Smooth muscle cell (in vitro differentiated cells): Measurements from ENCODE around the gene ZDHHC21. TPM values are rescaled to one million over a fixed set of nuclear protein-coding genes. Genes with fewer than 3 reads are reported as not detected.
A peak's percentile ranks its signal among the peaks of the same experiment; 100 is the strongest.

ENCODE experiments used
- DNase-seq: peaks from one replicate; lab custom pipeline; 2025; ENCODE audit not compliant: unreplicated experiment; lab: John Stamatoyannopoulos, UW
- H2AFZ ChIP-seq: fragments of 200-600 bp; sonication (generic); 2 replicates; pipeline ENCODE4 v1.6.0; 2016; ENCODE audit warnings: antibody characterized with exemption, low read depth, mild to moderate bottlenecking
- H3F3A ChIP-seq: fragments of 200-600 bp; sonication (generic); 2 replicates; pipeline ENCODE4 v1.6.0; 2017; ENCODE audit warnings: antibody characterized with exemption, low read depth
- H3K27ac ChIP-seq: fragments of 200-600 bp; sonication (generic); 2 replicates; pipeline ENCODE4 v1.5.1; 2016; ENCODE audit warnings: low read depth, mild to moderate bottlenecking
- H3K27me3 ChIP-seq: fragments of 200-600 bp; sonication (generic); 2 replicates; pipeline ENCODE4 v1.6.1; 2016; ENCODE audit warnings: low read depth, mild to moderate bottlenecking
- H3K36me3 ChIP-seq: fragments of 200-600 bp; sonication (generic); 2 replicates; pipeline ENCODE4 v1.5.1; 2016; ENCODE audit warnings: low read depth
- H3K4me1 ChIP-seq: fragments of 200-600 bp; sonication (generic); 2 replicates; pipeline ENCODE4 v1.5.1; 2016; ENCODE audit warnings: low read depth
- H3K4me2 ChIP-seq: fragments of 200-600 bp; sonication (generic); 2 replicates; pipeline ENCODE4 v1.6.0; 2016; ENCODE audit warnings: mild to moderate bottlenecking
- H3K4me3 ChIP-seq: fragments of 200-600 bp; sonication (generic); 2 replicates; pipeline ENCODE4 v1.5.1; 2016; ENCODE audit warnings: mild to moderate bottlenecking
- H3K79me2 ChIP-seq: fragments of 200-600 bp; sonication (generic); 2 replicates; pipeline ENCODE4 v1.6.0; 2016; ENCODE audit warnings: low read depth, mild to moderate bottlenecking
- H3K9ac ChIP-seq: fragments of 200-600 bp; sonication (generic); 2 replicates; pipeline ENCODE4 v1.6.0; 2016; ENCODE audit warnings: low read depth
- H3K9me3 ChIP-seq: fragments of 200-600 bp; sonication (generic); replicated peaks from 2 replicates; pipeline ENCODE4 v1.5.1; 2016; ENCODE audit warnings: low read depth
- H4K20me1 ChIP-seq: fragments of 200-600 bp; sonication (generic); 2 replicates; pipeline ENCODE4 v1.6.0; 2016; ENCODE audit warnings: low read depth
- WGBS: methylation state at CpG from one replicate; pipeline ENCODE4 v1.1.7; 2016; ENCODE audit warnings: low lambda C conversion rate; 5-methylcytosine and 5-hydroxymethylcytosine counted together
- polyA plus RNA-seq: library from polyadenylated mRNA; unstranded; fragments of >200 nt; fragmentation: Nextera tagmentation; extraction: Ambion mirVana; gene quantifications from 2 replicates; pipeline ENCODE4 v1.2.1, GENCODE V29; 2016
- total RNA-seq: library from RNA; depleted of rRNA; stranded (reverse); fragments of >200 nt; gene quantifications from 2 replicates; pipeline ENCODE4 v1.2.3, GENCODE V29; 2014
- TF ChIP-seq, protein P1 (sequence below): fragments of 200-600 bp; sonication (generic); IDR thresholded peaks from 2 replicates; pipeline ENCODE4 v1.5.1; 2017; ENCODE audit warnings: borderline replicate concordance, mild to moderate bottlenecking, antibody characterized with exemption; ENCODE audit not compliant: insufficient read depth, poor library complexity, severe bottlenecking

Gene ZDHHC21
- total and polyA plus RNA-seq, 2 experiments from 2014 or later, result 1.3 to 9.0 TPM

DNA sequence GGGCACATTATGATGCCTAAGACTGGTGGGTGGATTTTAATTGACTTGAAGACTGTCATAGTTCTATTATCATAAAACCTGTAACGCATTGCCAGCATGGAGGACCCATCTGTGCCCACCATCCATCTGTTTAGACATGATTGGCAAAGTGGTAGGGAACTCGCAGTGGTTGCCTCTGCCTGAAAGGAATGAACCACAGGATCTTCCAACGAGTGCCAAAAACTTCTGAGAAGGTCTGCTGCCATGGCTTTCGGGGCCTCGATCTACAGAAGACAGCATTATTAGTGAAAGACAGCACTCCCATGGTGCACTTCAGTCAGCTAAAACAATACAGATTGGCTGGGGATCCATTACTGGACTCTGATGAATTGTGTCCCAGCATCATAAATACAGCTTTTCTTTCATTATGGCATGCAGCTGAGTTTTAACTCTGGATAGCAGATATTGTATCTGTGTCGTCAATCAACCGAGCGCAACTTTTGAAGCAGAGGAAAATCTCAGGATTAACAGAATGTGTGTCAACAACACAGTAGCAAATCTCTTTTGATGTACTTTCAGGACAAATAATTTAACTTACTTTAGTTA is 74.3 kb downstream of the ZDHHC21 start:
- H3K9ac ChIP-seq, result no peak overlapping the region
- H3K4me2 ChIP-seq, result no peak overlapping the region
- no peaks in the 10 kb centered on the region for H3K4me1 ChIP-seq
- H3K9me3 ChIP-seq, result no peaks in the 10 kb centered on the region
- no peaks in the 10 kb centered on the region for H4K20me1 ChIP-seq
- TF ChIP-seq, protein P1, sequence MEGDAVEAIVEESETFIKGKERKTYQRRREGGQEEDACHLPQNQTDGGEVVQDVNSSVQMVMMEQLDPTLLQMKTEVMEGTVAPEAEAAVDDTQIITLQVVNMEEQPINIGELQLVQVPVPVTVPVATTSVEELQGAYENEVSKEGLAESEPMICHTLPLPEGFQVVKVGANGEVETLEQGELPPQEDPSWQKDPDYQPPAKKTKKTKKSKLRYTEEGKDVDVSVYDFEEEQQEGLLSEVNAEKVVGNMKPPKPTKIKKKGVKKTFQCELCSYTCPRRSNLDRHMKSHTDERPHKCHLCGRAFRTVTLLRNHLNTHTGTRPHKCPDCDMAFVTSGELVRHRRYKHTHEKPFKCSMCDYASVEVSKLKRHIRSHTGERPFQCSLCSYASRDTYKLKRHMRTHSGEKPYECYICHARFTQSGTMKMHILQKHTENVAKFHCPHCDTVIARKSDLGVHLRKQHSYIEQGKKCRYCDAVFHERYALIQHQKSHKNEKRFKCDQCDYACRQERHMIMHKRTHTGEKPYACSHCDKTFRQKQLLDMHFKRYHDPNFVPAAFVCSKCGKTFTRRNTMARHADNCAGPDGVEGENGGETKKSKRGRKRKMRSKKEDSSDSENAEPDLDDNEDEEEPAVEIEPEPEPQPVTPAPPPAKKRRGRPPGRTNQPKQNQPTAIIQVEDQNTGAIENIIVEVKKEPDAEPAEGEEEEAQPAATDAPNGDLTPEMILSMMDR, result no peak
- no peaks in the 10 kb centered on the region for H3F3A ChIP-seq
- DNase-seq, result no peak
- no peak overlapping the region for H3K27ac ChIP-seq
- H3K4me3 ChIP-seq, result no peak overlapping the region
- no peaks in the 10 kb centered on the region for H3K36me3 ChIP-seq
- no peak overlapping the region for H2AFZ ChIP-seq
- H3K79me2 ChIP-seq, result no peaks in the 10 kb centered on the region
- H3K27me3 ChIP-seq, result no peaks in the 10 kb centered on the region
- 94% methylated on average over 8 of the region's 8 CpGs for WGBS

DNA sequence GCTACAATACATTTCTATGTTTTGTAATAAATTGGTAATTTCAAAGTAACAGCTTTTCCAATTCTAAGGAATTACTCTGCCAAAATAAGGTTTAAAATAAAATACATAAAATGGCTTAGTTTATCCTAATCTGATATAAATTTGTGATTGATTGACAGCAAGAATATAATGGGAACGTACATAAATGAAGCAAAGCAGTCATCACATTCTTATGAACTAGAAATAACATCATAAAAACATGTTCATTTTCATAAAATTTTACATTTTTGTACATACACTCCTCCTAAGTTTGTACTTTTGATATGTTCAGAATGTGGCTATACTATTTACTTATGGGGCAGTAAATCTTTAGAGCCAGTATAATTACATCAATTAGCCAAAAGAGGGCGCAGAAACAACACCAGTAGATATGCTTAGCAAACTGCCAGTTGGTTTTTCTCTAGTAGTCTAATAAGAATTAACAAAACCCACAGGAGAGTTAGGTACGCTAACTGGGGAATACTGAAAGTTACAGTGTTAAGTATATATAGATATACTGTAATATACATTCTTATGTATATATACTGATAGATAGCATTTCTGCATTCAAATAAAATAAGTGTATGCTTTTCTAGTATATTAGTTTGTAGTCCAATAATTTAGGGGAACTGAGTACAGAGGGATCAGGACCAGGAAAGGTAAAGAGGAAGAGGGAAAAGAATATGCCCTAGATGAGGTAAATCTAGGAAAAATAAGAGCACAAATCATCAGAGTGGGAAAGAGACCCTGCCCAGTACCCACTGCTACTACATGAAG is 76.8 kb downstream of the ZDHHC21 start:
- Histone ChIP-seq H3F3A (no peaks in the 10 kb centered on the region), H3K27ac (no peak overlapping the region), H3K9ac (no peak overlapping the region), H3K27me3 (no peaks in the 10 kb centered on the region), H3K79me2 (no peaks in the 10 kb centered on the region), H3K4me1 (no peaks in the 10 kb centered on the region), H2AFZ (no peak overlapping the region), H4K20me1 (no peaks in the 10 kb centered on the region), H3K36me3 (no peaks in the 10 kb centered on the region), H3K9me3 (no peaks in the 10 kb centered on the region), H3K4me2 (no peak overlapping the region), H3K4me3 (no peak overlapping the region)
- TF ChIP-seq, protein P1, result peak; percentile 66
- DNase-seq, result no peak
- WGBS, result 55% methylated on average over 3 of the region's 3 CpGs

GRCh38 chr9:14608540-14608939 is 84.7 kb downstream of the ZDHHC21 start:
- no peaks in the 10 kb centered on the region for H3F3A ChIP-seq
- no peaks in the 10 kb centered on the region for H3K4me1 ChIP-seq
- 92% methylated on average over 2 of the region's 2 CpGs for WGBS
- H3K36me3 ChIP-seq, result no peaks in the 10 kb centered on the region
- H4K20me1 ChIP-seq, result no peaks in the 10 kb centered on the region
- H3K27me3 ChIP-seq, result no peaks in the 10 kb centered on the region
- no peak overlapping the region for H3K4me2 ChIP-seq
- TF ChIP-seq, protein P1, result no peak
- no peak overlapping the region for H3K27ac ChIP-seq
- H3K9me3 ChIP-seq, result no peaks in the 10 kb centered on the region
- no peak overlapping the region for H3K4me3 ChIP-seq
- no peak overlapping the region for H2AFZ ChIP-seq
- H3K79me2 ChIP-seq, result no peaks in the 10 kb centered on the region
- DNase-seq, result no peak
- no peak overlapping the region for H3K9ac ChIP-seq
